ENCODE measurements around the gene TTYH2. TPM values are rescaled to one million over a fixed set of nuclear protein-coding genes. Genes with fewer than 3 reads are reported as not detected.
"Not testable (repeated sequence)": the region's sequence is repeated elsewhere in the genome, so short reads cannot be mapped to it uniquely, and the experiment has no call there.

The TTYH2 gene
- total RNA-seq, 1 donor from 2014 or later, result 3.8 TPM

GRCh38 chr17:74187761-74188160 is 25.6 kb upstream of the TTYH2 start:
- DNase-seq, result no peak

DNA sequence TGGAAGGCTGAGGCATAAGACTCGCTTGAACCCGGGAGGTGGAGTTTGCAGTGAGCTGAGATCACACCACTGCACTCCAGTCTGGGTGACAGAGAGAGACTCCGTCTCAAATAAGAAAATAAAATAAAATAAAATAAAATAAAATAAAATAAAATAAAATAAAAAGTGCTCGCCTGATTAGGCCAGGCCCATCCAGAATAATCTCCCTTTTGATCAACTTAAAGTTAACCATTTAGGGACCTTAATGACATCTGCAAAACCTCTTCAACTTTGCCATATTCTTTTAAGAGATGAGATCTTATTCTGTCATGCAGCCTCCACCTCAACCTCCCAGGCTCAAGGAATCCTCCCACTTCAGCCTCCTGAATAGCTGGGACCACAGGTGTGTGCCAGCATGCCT is 24.7 kb upstream of the TTYH2 start:
- H3K27ac Mint-ChIP-seq, result not testable (repeated sequence)
- CTCF ChIA-PET, result interaction anchor here (1.4 kb wide), 1 partner anchor 11 kb away, joined by 3 read pairs; no protein-coding TSS in a partner anchor
- H3K27me3 Mint-ChIP-seq, result peaks cover 26% of the 10 kb centered on the region

More at GRCh38 chr17:74187761-74188160, 25.6 kb upstream of the TTYH2 start:
- Mint-ChIP-seq H3K27ac (no peak overlapping the region), H3K9me3 (no peaks in the 10 kb centered on the region), H3K4me3 (no peak overlapping the region), H3K27me3 (peaks cover 19% of the 10 kb centered on the region), H3K4me1 (no peaks in the 10 kb centered on the region), H3K36me3 (ENCODE audit: low read depth) (no peaks in the 10 kb centered on the region)
- ChIA-PET POLR2A (no interaction called here), CTCF (no interaction called here)
- intact Hi-C loops (cut with micrococcal nuclease), result no loop called here
- ATAC-seq (ENCODE audit: low read depth), result no peak
- TF ChIP-seq, protein P1, sequence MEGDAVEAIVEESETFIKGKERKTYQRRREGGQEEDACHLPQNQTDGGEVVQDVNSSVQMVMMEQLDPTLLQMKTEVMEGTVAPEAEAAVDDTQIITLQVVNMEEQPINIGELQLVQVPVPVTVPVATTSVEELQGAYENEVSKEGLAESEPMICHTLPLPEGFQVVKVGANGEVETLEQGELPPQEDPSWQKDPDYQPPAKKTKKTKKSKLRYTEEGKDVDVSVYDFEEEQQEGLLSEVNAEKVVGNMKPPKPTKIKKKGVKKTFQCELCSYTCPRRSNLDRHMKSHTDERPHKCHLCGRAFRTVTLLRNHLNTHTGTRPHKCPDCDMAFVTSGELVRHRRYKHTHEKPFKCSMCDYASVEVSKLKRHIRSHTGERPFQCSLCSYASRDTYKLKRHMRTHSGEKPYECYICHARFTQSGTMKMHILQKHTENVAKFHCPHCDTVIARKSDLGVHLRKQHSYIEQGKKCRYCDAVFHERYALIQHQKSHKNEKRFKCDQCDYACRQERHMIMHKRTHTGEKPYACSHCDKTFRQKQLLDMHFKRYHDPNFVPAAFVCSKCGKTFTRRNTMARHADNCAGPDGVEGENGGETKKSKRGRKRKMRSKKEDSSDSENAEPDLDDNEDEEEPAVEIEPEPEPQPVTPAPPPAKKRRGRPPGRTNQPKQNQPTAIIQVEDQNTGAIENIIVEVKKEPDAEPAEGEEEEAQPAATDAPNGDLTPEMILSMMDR (IDR thresholded peaks at IDR 0.05), result no peak

GRCh38 chr17:74190154-74190553 is 23.2 kb upstream of the TTYH2 start:
- TF ChIP-seq, protein P1 (IDR thresholded peaks at IDR 0.05), result no peak
- H3K4me3 Mint-ChIP-seq, result no peak overlapping the region
- ATAC-seq (ENCODE audit: low read depth) (peak; percentile 77), DNase-seq (no peak)
- H3K27ac Mint-ChIP-seq, result no peak overlapping the region
- no peaks in the 10 kb centered on the region for H3K9me3 Mint-ChIP-seq
- H3K36me3 Mint-ChIP-seq (ENCODE audit: low read depth), result no peaks in the 10 kb centered on the region
- intact Hi-C loops (cut with micrococcal nuclease), result no loop called here
- ChIA-PET CTCF (interaction anchor here (1.4 kb wide), 1 partner anchor 10 kb away, joined by 3 read pairs; no protein-coding TSS in a partner anchor), POLR2A (interaction anchor here (0.8 kb wide), 1 partner anchor 13 kb away, joined by 4 read pairs; the partner anchor contains the start of gene RPL38)
- peaks cover 28% of the 10 kb centered on the region for H3K27me3 Mint-ChIP-seq
- H3K4me1 Mint-ChIP-seq, result no peaks in the 10 kb centered on the region

More for the DNA sequence above, 24.7 kb upstream of the TTYH2 start:
- H3K4me3 Mint-ChIP-seq; H3K4me1 Mint-ChIP-seq; H3K36me3 Mint-ChIP-seq (ENCODE audit: low read depth); ATAC-seq (ENCODE audit: low read depth); POLR2A ChIA-PET; H3K9me3 Mint-ChIP-seq; DNase-seq; intact Hi-C loops (cut with micrococcal nuclease): not testable (repeated sequence)

- TF ChIP-seq, protein P1 (IDR thresholded peaks at IDR 0.05), result no peak
- H3K9me3 Mint-ChIP-seq, result no peaks in the 10 kb centered on the region
- no peak overlapping the region for H3K4me3 Mint-ChIP-seq
- ChIA-PET CTCF (interaction anchor here (1.0 kb wide), 1 partner anchor 9 kb away, joined by 3 read pairs; no protein-coding TSS in a partner anchor), POLR2A (interaction anchor here (0.8 kb wide), 1 partner anchor 13 kb away, joined by 4 read pairs; the partner anchor contains the start of gene RPL38)
- H3K27me3 Mint-ChIP-seq, result peaks cover 35% of the 10 kb centered on the region
- DNase-seq, result no peak
- no peaks in the 10 kb centered on the region for H3K36me3 Mint-ChIP-seq (ENCODE audit: low read depth)
- no peak for ATAC-seq (ENCODE audit: low read depth)
- no peak overlapping the region for H3K27ac Mint-ChIP-seq
- no peaks in the 10 kb centered on the region for H3K4me1 Mint-ChIP-seq
- intact Hi-C loops (cut with micrococcal nuclease), result no loop called here
These were observed 22.5 kb upstream of the TTYH2 start for GRCh38 chr17:74190807-74191406.

GRCh38 chr17:74192950-74193781 is 20.2 kb upstream of the TTYH2 start:
- Mint-ChIP-seq H3K9me3 (no peaks in the 10 kb centered on the region), H3K27me3 (peaks cover 35% of the 10 kb centered on the region), H3K36me3 (ENCODE audit: low read depth) (no peaks in the 10 kb centered on the region), H3K4me3 (no peak overlapping the region), H3K4me1 (no peaks in the 10 kb centered on the region), H3K27ac (no peak overlapping the region)
- TF ChIP-seq, protein P1 (IDR thresholded peaks at IDR 0.05), result no peak
- ChIA-PET POLR2A (interaction anchor here (1.3 kb wide), 1 partner anchor 10 kb away, joined by 7 read pairs; no protein-coding TSS in a partner anchor), CTCF (interaction anchor here (1.7 kb wide), 1 partner anchor 10 kb away, joined by 3 read pairs; the partner anchor contains the start of gene RPL38)
- intact Hi-C loops (cut with micrococcal nuclease), result no loop called here
- ATAC-seq (ENCODE audit: low read depth), result no peak
- DNase-seq, result no peak

Measured in activated B cell treated with CpG ODN at 0.5 μM for 24 hours (primary cell).